Stimulated activated CD8-positive, alpha-beta memory T cell treated with anti-CD3 and anti-CD28 coated beads, Interleukin-7, amount 100 ng/mL, for 1 hour (primary cell): ENCODE results near the gene PSMB11.
A peak's percentile ranks its signal among the peaks of the same experiment; 100 is the strongest.

Experiments
- DNase-seq, 2 donors: peaks; one replicate each; pipeline ENCODE4 v3.0.0-alpha.2; 2020; ENCODE audit warnings: low read depth in 2 of 2

Gene PSMB11

GRCh38 chr14:23058654-23059504, 16.9 kb downstream of the PSMB11 start:
- no peak for DNase-seq

DNA sequence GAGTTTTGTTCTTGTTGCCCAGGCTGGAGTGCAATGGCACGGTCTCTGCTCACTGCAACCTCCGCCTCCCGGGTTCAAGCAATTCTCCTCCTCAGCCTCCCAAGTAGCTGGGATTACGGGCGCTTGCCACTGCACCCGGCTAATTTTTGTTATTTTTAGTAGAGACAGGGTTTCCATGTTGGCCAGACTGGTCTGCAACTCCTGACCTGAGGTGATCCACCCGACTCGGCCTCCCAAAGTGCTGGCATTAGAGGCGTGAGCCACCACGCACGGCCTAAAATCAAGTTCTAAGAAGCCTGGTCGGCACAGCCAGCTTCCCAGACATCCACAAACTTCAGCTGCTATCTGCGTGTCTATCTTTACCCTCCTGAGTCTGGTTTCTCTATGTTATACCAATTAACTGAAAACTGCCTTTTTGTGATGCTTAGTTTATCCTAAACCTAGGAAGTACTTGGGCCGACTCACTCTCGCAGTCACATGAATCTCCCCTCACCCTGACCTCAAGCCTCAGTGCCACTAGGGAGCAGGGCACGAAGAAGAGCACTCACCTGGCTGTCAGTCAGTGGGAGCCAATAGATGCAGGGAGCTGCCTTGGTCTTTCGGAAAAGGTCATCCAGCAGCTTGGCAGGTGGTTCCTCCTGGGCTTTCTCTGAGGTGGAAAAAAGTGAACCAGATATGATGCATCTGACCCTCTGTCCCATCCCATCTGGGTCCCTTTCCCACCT, 18.7 kb downstream of the PSMB11 start:
- DNase-seq = no peak

DNA sequence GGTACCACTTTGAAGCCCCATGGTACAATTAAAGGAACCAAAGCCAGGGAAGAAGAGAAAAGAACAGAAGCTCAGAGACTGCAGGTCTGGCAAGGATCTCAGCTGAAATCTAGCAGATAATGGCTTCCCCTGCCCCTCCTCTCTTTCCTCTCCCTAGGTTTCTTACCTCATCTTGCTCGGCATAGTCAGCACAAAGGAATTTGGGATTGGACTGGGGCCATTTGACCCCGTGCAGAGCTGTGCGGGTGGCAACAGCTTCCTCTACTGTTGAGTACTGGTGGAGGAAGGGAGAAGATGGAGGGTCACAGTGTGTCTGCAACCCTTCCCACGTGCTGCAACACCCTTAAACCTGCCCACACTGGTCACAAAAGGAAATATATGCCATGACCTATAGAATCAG, 20.0 kb downstream of the PSMB11 start:
- no peak for DNase-seq

GRCh38 chr14:23063601-23064000, 21.6 kb downstream of the PSMB11 start:
- no peak for DNase-seq

- no peak for DNase-seq
Observed at GRCh38 chr14:23066368-23066767, 24.4 kb downstream of the PSMB11 start.

DNA sequence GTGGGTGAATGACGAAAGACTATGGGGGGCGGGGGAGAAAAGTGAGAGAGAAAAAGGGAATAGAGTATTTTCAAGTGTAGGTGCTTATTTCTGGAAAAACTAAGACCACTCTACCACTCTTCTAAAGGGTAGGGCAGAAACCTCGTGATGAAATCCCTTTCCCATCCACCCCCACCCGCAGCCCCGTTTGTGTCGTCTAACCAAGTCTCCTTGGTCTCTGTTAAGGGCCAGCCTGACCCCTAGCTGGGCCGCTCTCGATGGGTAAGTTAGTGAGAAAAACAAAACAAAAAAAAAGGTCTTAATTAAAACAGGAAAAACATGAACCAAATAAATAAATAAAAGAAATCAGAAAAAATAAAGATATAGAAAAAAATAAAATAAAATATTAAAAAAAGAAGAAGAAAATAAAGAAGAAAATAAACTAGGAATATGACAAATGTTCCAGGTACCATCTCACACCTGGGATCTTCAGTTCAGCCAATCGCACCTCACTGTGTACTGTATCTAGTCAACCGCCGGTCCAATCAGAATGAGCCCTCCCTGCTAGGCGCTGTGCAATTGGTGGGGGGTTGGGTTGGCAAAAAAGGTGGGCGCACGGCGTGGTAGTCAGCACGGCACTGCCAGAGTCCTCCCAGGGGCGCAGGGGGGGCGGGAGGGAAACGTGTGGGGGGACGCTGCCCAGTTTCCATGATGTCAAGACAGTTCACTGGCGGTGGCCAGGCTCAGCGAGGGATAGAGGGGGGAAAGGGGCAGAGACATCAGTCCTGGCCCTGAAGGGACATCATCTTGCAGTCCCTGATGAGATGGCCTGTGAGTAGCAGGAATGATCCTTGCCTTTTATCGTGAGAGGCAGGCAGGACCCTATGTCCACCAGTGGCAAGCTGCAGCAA, 25.1 kb downstream of the PSMB11 start:
- no peak for DNase-seq

- no peak for DNase-seq
Observed at GRCh38 chr14:23067847-23068788, 26.1 kb downstream of the PSMB11 start.

- DNase-seq = peak; percentile 37 to 53
Observed at GRCh38 chr14:23068789-23069412, 26.9 kb downstream of the PSMB11 start.

DNA sequence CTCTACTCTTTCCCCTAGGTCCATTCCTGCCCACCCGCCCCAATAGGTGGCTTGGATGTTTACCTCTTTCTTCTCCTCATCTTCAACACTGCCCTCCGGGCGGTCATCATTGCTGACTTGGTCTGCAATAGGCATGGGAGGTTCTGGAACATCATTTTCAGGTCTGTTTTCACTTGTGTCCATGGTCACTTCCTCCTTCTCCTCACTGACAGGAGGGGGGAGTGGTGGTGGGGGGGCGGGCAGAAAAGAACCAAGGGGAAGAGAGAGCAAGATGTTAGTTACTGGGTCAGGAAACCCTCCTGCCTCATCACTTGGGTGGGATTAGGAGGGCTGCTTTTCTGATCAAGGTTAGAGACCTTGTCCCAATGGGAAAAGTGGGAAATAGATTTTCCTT, 27.4 kb downstream of the PSMB11 start:
- no peak for DNase-seq

DNA sequence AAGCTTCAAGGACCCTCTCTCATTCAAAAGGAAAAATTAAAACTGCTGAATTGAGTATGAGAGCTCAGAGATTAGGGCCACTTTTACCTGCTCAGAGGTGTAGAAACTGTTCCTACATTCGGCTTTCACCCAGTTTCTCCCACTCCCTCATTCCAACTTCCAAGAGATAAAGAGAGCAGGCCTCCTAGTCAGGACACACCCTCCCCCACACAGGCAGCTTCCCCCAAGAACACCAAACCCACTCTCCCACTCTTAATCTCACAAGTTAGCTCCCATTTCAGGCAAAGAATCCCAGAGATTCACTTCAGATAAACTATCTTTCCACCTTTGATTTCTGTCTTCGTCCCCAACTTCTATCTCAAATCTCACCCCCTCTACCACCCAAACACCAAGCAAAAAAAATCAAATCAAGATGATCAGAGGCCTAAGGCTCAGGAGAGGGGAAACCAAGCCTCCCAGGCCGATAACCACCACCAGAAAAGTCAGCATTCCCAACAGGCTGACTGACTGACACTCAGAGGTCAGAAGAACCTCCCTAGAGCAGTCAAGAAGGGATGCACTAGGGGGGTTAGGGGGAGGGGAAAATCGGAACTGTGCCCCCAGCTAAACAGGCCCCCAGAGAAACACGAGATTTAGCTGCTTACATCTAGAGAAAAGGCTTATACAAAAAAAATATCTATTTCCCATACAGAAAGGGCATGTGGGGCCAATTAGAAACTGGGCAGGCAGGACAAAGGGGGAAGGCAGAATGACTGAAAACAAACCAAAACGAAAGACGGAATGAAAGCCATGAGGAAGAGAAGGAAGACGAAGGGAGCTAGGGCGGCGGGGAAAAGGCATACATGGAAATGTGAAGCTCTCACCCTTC, 28.5 kb downstream of the PSMB11 start:
- no peak for DNase-seq

DNA sequence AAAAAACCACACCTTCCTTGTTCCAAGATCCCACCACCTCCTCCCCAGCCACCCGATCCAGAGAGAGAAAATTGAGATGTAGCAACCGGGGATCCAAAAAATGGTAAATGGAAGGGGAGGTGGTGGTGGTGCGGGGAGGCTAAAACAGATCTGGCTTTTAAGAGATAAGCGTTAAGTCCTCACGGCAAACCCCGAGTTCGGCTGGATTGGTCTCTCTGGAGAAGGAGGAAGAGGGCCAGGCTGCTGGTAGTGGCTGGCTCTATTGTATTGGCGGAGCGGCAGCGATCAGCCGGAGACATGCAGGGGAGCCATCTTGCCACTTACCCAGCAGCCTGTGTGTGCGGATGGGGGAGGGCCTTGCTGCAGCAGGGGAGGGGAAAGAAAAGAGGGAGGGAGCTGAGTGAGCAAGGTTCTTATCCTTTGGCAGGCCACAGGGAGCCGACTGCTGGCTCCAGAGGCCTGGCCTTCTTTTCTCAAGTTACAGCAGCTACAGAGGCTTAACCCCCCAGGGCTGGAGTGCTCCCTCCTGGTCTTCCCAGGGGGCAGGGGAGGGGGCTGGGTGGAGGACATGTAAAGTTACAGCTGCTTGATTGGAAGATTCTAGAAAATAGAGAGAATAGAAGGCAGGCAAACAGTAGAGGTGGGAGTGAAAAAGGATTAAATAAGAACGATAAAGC, 29.4 kb downstream of the PSMB11 start:
- DNase-seq = peak; percentile 32 to 47

DNA sequence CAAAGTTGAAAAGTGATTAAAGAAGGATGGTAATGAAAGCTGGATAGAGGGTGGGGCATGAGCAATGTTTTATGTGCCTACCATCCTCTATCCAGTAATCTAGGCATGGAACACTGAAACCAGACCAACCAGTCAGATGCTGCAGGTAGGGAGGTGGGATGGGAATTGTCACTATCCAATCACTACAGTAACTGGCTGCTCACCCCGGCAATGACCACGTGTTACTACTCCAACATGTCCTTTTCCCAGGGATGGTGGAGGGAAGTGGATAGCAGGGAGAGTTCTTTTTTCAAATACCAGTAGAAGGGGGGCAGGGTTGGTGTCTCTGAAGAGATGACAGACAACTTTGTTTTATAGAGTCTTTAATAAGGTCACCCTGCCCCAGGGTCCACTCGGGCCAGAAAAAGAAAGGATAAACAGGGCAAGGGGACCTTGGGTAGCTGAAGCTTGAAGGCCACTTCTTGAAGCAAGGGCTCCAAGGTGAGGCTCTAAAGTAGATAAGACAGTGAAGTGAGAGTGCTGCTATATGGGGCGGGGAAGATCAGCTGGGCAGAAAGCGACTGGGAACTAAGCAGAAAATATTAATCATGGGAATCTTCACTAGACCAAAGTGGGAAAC, 30.0 kb downstream of the PSMB11 start:
- DNase-seq = no peak

DNA sequence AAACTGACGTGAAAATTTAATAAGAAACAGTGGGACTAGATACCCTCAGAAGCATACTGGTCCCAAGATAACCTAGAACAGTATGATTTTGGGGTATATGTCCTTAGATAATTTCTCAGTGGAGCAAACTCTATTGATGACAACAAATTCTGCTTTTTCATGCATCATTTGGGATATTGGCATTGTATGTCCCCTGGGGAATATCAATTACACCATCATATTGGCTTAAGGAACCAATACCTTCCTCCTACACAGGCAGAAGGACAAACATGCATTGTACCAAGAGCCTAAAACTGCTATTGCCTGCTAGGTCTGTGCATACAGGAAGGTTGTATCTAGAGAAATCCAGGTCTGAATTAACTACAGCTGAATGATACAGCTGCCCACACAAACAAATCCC, 32.9 kb downstream of the PSMB11 start:
- DNase-seq = no peak

DNA sequence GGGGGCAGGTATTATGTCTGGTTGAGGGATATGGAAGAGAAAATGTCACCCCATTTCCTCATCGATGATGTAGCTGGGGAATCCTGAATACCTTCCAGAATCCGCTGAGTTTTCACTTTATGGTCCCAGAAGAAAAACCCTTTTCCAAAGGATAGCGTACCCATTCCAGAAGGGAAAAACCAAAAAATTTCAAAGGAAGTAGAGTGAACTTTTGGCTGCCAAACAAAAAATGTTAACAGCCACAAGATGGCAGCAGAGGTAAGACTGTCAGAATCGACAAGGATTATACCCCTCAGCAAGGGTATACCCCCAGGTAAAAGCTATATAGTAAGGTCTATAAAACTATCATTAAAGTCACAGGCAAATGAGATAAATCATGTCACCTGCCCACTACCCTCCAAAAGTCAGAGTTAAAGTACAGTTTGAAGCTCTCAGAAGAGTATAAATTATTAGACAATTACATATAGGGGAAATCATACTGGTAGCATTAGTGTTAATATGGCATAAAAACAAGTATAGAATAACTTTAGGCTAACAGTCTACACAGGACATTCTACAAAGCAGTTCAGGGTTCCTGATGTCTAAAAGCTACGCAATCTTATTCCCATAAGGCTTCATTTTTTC, 34.9 kb downstream of the PSMB11 start:
- no peak for DNase-seq

- DNase-seq = no peak
Observed at GRCh38 chr14:23077962-23078361, 36.0 kb downstream of the PSMB11 start.

- no peak for DNase-seq
Observed at GRCh38 chr14:23078692-23079116, 36.7 kb downstream of the PSMB11 start.

DNA sequence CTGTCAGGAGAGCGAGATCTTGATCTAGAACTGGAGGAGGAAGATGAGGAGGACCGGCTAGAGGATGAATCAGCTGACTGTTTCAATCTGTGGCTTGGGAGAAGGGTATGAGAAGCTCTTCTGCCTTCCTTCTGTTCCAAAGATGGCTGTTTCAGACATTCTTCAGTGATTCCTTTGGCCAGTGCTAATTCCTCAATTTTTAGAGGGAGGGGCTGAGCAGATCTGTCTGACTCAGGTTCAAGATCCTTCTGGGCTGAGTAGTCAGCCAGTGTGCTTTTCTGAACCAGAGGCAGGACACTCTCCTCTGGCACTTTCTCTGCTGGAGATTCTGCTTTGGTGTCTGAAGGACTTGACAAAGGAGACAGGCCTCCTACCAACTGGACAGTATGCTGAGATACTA, 37.7 kb downstream of the PSMB11 start:
- DNase-seq = no peak

- DNase-seq = no peak
Observed at GRCh38 chr14:23080474-23080873, 38.5 kb downstream of the PSMB11 start.
